ENCODE measurements around the gene TBK1.

Gene TBK1

DNA sequence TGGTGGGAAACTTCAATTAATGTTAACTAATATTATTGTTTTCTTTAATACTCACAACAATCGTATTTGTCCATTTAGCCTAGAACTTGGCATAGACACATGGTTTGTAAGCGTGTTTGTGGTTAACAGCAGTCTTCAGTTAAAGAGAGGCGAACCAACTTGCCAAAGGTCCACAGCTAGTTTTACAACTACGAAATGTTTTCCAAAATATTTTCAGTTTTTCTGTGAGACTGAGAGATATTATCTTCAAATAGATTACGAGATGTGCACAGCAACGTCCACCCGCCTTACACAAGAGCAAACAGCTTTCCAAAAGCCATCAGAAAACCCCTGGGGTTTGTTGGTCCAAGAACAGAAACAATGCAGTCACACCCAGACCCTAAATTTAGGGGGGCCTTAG is 99.8 kb downstream of the TBK1 start:
- no peak for ATAC-seq
- TF ChIP-seq CSDC2 (CRISPR knock-in tag; IDR thresholded peaks at IDR 0.05) (no peak), ESRRG (CRISPR knock-in tag; IDR thresholded peaks at IDR 0.05) (no peak), PPARA (CRISPR knock-in tag; IDR thresholded peaks at IDR 0.05; ENCODE audit: borderline replicate concordance) (no peak), ZNF565 (CRISPR knock-in tag; conservative IDR thresholded peaks at IDR 0.05; ENCODE audit: low read depth) (no peak), BACH2 (CRISPR knock-in tag; IDR thresholded peaks at IDR 0.05; ENCODE audit: borderline replicate concordance) (no peak)
- TF ChIP-seq, protein P1, sequence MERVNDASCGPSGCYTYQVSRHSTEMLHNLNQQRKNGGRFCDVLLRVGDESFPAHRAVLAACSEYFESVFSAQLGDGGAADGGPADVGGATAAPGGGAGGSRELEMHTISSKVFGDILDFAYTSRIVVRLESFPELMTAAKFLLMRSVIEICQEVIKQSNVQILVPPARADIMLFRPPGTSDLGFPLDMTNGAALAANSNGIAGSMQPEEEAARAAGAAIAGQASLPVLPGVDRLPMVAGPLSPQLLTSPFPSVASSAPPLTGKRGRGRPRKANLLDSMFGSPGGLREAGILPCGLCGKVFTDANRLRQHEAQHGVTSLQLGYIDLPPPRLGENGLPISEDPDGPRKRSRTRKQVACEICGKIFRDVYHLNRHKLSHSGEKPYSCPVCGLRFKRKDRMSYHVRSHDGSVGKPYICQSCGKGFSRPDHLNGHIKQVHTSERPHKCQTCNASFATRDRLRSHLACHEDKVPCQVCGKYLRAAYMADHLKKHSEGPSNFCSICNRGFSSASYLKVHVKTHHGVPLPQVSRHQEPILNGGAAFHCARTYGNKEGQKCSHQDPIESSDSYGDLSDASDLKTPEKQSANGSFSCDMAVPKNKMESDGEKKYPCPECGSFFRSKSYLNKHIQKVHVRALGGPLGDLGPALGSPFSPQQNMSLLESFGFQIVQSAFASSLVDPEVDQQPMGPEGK (CRISPR knock-in tag; IDR thresholded peaks at IDR 0.05; ENCODE audit: borderline replicate concordance), result no peak
- TF ChIP-seq, protein P2, sequence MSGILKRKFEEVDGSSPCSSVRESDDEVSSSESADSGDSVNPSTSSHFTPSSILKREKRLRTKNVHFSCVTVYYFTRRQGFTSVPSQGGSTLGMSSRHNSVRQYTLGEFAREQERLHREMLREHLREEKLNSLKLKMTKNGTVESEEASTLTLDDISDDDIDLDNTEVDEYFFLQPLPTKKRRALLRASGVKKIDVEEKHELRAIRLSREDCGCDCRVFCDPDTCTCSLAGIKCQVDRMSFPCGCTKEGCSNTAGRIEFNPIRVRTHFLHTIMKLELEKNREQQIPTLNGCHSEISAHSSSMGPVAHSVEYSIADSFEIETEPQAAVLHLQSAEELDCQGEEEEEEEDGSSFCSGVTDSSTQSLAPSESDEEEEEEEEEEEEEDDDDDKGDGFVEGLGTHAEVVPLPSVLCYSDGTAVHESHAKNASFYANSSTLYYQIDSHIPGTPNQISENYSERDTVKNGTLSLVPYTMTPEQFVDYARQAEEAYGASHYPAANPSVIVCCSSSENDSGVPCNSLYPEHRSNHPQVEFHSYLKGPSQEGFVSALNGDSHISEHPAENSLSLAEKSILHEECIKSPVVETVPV (CRISPR knock-in tag; IDR thresholded peaks at IDR 0.05), result no peak
